Retinal pigment epithelial cell (primary cell): ENCODE data around the gene TP53TG5.
A peak's percentile ranks its signal among the peaks of the same experiment; 100 is the strongest.

Experiments used
- DNase-seq: peaks from one replicate; pipeline ENCODE4 v3.0.0-alpha.2; 2010; ENCODE audit warnings: low read depth
- H3K4me3 ChIP-seq: 2 replicates; pipeline ENCODE4 v1.5.1; 2011; ENCODE audit warnings: mild to moderate bottlenecking, low read length, control low read depth, moderate library complexity
- TF ChIP-seq, protein P1 (sequence below): conservative IDR thresholded peaks from 2 replicates; pipeline ENCODE4 v1.5.1; 2011; ENCODE audit warnings: low read depth, low read length, control low read depth, inconsistent platforms

The TP53TG5 gene

DNA sequence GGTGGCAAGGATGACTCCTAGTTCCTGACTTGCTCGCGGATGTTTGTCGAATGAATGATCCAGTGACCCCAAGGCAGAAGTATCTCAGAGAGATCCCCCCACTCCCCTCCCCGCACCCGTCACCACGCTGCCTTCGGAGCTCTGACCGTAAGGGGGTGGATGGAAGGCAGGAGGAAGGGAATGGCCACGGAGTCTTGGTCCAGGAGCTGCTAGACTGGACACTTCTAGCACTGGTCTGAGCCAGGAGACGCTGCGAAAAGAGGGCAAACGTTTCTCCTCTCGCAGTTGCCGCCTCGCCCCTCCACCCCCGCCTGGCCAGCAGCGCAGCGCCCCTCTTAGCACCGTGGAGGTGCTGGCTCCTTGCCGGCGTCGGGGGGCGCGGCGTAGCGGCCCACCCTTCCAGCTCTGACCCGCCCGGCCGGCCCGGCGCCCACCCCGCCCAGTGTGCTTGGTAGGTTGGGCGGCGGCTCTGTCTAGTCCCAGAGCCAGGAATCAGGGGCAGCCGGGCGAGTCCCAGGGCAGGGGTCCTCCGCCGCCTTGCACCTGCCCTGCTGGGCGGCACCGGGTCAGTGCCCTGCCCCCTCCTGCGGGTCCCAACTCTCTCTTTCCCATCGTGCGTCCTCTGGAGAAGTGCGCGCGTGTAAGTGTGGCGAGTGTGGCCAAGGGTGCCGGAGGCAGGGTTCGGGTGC is 27.6 kb upstream of the TP53TG5 start:
- no peak for DNase-seq
- TF ChIP-seq, protein P1, sequence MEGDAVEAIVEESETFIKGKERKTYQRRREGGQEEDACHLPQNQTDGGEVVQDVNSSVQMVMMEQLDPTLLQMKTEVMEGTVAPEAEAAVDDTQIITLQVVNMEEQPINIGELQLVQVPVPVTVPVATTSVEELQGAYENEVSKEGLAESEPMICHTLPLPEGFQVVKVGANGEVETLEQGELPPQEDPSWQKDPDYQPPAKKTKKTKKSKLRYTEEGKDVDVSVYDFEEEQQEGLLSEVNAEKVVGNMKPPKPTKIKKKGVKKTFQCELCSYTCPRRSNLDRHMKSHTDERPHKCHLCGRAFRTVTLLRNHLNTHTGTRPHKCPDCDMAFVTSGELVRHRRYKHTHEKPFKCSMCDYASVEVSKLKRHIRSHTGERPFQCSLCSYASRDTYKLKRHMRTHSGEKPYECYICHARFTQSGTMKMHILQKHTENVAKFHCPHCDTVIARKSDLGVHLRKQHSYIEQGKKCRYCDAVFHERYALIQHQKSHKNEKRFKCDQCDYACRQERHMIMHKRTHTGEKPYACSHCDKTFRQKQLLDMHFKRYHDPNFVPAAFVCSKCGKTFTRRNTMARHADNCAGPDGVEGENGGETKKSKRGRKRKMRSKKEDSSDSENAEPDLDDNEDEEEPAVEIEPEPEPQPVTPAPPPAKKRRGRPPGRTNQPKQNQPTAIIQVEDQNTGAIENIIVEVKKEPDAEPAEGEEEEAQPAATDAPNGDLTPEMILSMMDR, result no peak

GRCh38 chr20:45404438-45404837 is 26.3 kb upstream of the TP53TG5 start:
- DNase-seq, result no peak
- TF ChIP-seq, protein P1, result no peak
- H3K4me3 ChIP-seq, result no peak overlapping the region

More for the DNA sequence above, 27.6 kb upstream of the TP53TG5 start:
- peak overlapping the region; percentile 74 for H3K4me3 ChIP-seq

- TF ChIP-seq, protein P1, result no peak
- H3K4me3 ChIP-seq, result no peak overlapping the region
- no peak for DNase-seq
Observed at GRCh38 chr20:45402946-45403345, 24.8 kb upstream of the TP53TG5 start.

DNA sequence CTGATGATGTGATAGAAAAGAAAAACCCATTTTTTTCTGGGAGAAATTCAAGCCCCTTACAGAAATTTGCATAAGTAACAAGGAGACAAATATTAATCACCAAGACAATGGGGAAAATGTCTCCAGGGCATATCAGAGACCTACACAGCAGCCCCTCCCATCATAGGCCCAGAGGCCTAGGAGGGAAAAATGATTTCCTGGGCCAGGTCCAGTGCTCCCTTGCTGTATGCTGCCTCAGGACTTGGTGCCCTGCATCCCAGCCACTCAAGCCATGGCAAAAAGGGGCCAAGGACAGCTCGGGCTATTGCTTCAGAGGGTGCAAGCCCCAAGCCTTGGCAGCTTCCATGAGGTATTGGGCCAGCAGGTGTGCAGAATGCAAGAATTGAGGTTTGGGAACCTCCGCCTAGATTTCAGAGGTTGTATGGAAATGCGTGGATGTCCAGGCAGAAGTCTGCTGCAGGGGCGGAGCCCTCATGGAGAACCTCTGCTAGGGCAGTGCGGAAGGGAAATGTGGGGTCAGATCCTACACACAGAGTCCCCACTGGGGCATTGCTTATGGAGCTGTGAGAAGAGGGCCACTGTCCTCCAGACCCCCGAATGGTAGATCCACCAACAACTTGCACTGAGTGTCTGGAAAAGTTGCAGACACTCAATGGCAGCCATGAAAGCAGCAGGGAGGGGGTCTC is 22.4 kb upstream of the TP53TG5 start:
- H3K4me3 ChIP-seq, result no peak overlapping the region
- TF ChIP-seq, protein P1, result no peak
- DNase-seq, result no peak

GRCh38 chr20:45399018-45399417 is 20.9 kb upstream of the TP53TG5 start:
- DNase-seq, result no peak
- no peak overlapping the region for H3K4me3 ChIP-seq
- TF ChIP-seq, protein P1, result no peak

- no peak overlapping the region for H3K4me3 ChIP-seq
- TF ChIP-seq, protein P1, result no peak
- no peak for DNase-seq
Observed at GRCh38 chr20:45395114-45395415, 16.9 kb upstream of the TP53TG5 start.
